NCI-H2029 (cell line): ENCODE measurements around the gene KAZN.
"Not testable (repeated sequence)": the region's sequence is repeated elsewhere in the genome, so short reads cannot be mapped to it uniquely, and the experiment has no call there.

Source experiments
- DNase-seq: peaks from one replicate; lab custom pipeline; 2025; lab: John Stamatoyannopoulos, UW

Gene KAZN

GRCh38 chr1:15034656-15035055, 436.2 kb downstream of the KAZN start:
- DNase-seq, result no peak

- DNase-seq, result no peak
These were observed 436.8 kb downstream of the KAZN start for GRCh38 chr1:15035236-15035635.

- DNase-seq, result no peak
These were observed 437.6 kb downstream of the KAZN start for GRCh38 chr1:15036101-15036500.

- no peak for DNase-seq
These were observed 439.9 kb downstream of the KAZN start for GRCh38 chr1:15038232-15039016.

- no peak for DNase-seq
These were observed 440.6 kb downstream of the KAZN start for GRCh38 chr1:15039017-15039648.

- no peak for DNase-seq
These were observed 441.4 kb downstream of the KAZN start for GRCh38 chr1:15039901-15040300.

GRCh38 chr1:15040685-15041084, 442.2 kb downstream of the KAZN start:
- not testable (repeated sequence) for DNase-seq

GRCh38 chr1:15042866-15043265, 444.4 kb downstream of the KAZN start:
- no peak for DNase-seq

GRCh38 chr1:15043934-15044333, 445.4 kb downstream of the KAZN start:
- no peak for DNase-seq

GRCh38 chr1:15045123-15045522, 446.6 kb downstream of the KAZN start:
- DNase-seq, result no peak

- DNase-seq, result peak; percentile 36
These were observed 448.1 kb downstream of the KAZN start for GRCh38 chr1:15046487-15047165.

GRCh38 chr1:15047237-15047636, 448.8 kb downstream of the KAZN start:
- DNase-seq, result no peak

GRCh38 chr1:15048437-15048980, 450.0 kb downstream of the KAZN start:
- no peak for DNase-seq

- no peak for DNase-seq
These were observed 450.6 kb downstream of the KAZN start for GRCh38 chr1:15049067-15049466.

- no peak for DNase-seq
These were observed 453.5 kb downstream of the KAZN start for GRCh38 chr1:15051882-15052528.

GRCh38 chr1:15053153-15053552, 454.7 kb downstream of the KAZN start:
- DNase-seq, result no peak

- no peak for DNase-seq
These were observed 457.4 kb downstream of the KAZN start for GRCh38 chr1:15055736-15056415.

- DNase-seq, result no peak
These were observed 458.2 kb downstream of the KAZN start for GRCh38 chr1:15056515-15057285.

GRCh38 chr1:15057834-15058233, 459.3 kb downstream of the KAZN start:
- no peak for DNase-seq

- DNase-seq, result no peak
These were observed 459.8 kb downstream of the KAZN start for GRCh38 chr1:15058261-15058660.

GRCh38 chr1:15060104-15060503, 461.6 kb downstream of the KAZN start:
- no peak for DNase-seq
